GM23338 (cell line): ENCODE measurements around the gene CNTNAP2. TPM values are rescaled to one million over a fixed set of nuclear protein-coding genes. Genes with fewer than 3 reads are reported as not detected.
"Not testable (repeated sequence)": the region's sequence is repeated elsewhere in the genome, so short reads cannot be mapped to it uniquely, and the experiment has no call there.

ENCODE experiments used
- ATAC-seq: fragments of 200-7000 bp; cut with Tn5 transposase; 3 replicates; pipeline ENCODE4 v1.9.1; 2020
- DNase-seq: peaks from one replicate; pipeline ENCODE4 v3.0.0-alpha.2; 2015; ENCODE audit warnings: low spot score
- H2AFZ ChIP-seq: fragments of 200-600 bp; sonication (generic); 2 replicates; pipeline ENCODE4 v1.8.0; 2016; ENCODE audit warnings: antibody characterized with exemption, mild to moderate bottlenecking, moderate library complexity
- H3F3A ChIP-seq: fragments of 200-600 bp; sonication (generic); replicated peaks from 2 replicates; pipeline ENCODE4 v1.8.0; 2017; ENCODE audit warnings: antibody characterized with exemption, mixed run types, low read depth
- H3K27ac ChIP-seq: fragments of 200-600 bp; sonication (generic); 2 replicates; pipeline ENCODE4 v1.6.1; 2016; ENCODE audit warnings: low read depth
- H3K27me3 ChIP-seq: fragments of 200-600 bp; sonication (generic); 2 replicates; pipeline ENCODE4 v1.8.0; 2016; ENCODE audit warnings: mild to moderate bottlenecking, mixed run types, moderate library complexity; ENCODE audit not compliant: insufficient read depth
- H3K36me3 ChIP-seq: fragments of 200-600 bp; sonication (generic); 2 replicates; pipeline ENCODE4 v1.8.0; 2016; ENCODE audit warnings: mild to moderate bottlenecking; ENCODE audit not compliant: insufficient read depth
- H3K4me1 ChIP-seq: fragments of 200-600 bp; sonication (generic); 2 replicates; pipeline ENCODE4 v1.8.0; 2016; ENCODE audit warnings: mild to moderate bottlenecking, moderate library complexity; ENCODE audit not compliant: insufficient read depth
- H3K4me2 ChIP-seq: fragments of 200-600 bp; sonication (generic); 2 replicates; pipeline ENCODE4 v1.7.1; 2017; ENCODE audit warnings: mixed run types
- H3K4me3 ChIP-seq: fragments of 200-600 bp; sonication (generic); 2 replicates; pipeline ENCODE4 v1.6.1; 2016; ENCODE audit warnings: mixed run types
- H3K79me2 ChIP-seq: fragments of 200-600 bp; sonication (generic); replicated peaks from 2 replicates; pipeline ENCODE4 v1.8.0; 2017; ENCODE audit warnings: mild to moderate bottlenecking; ENCODE audit not compliant: insufficient read depth
- H3K9me2 ChIP-seq: fragments of 200-600 bp; sonication (generic); 2 replicates; pipeline ENCODE4 v1.8.0; 2017; ENCODE audit not compliant: insufficient read depth
- H4K20me1 ChIP-seq: fragments of 200-600 bp; sonication (generic); replicated peaks from 2 replicates; pipeline ENCODE4 v1.8.0; 2017; ENCODE audit warnings: mild to moderate bottlenecking; ENCODE audit not compliant: insufficient read depth
- H3K27ac Mint-ChIP-seq: 2 replicates; pipeline ENCODE4 v1.8.0; 2020; ENCODE audit warnings: inconsistent platforms, mild to moderate bottlenecking, moderate library complexity, mixed read lengths
- H3K27me3 Mint-ChIP-seq: 3 replicates; pipeline ENCODE4 v1.8.0; 2022; ENCODE audit warnings: low read depth, mild to moderate bottlenecking, moderate library complexity, mixed read lengths, inconsistent platforms; ENCODE audit not compliant: insufficient read depth, poor library complexity
- H3K36me3 Mint-ChIP-seq: 3 replicates; pipeline ENCODE4 v1.8.0; 2021; ENCODE audit warnings: low read depth, mild to moderate bottlenecking, inconsistent platforms, moderate library complexity, mixed read lengths
- H3K4me1 Mint-ChIP-seq: 3 replicates; pipeline ENCODE4 v1.8.0; 2020; ENCODE audit warnings: mild to moderate bottlenecking, inconsistent platforms, mixed read lengths
- H3K4me3 Mint-ChIP-seq: 3 replicates; pipeline ENCODE4 v1.8.0; 2021; ENCODE audit warnings: moderate library complexity, mild to moderate bottlenecking, inconsistent platforms, mixed read lengths
- H3K9me3 Mint-ChIP-seq: 3 replicates; pipeline ENCODE4 v1.8.0; 2020; ENCODE audit warnings: moderate library complexity, mild to moderate bottlenecking, inconsistent platforms, mixed read lengths
- CTCF ChIP-seq, 2 experiments: fragments of 200-600 bp in 1 of 2; sonication (generic) in 1 of 2; conservative IDR thresholded peaks; 2 replicates each; pipeline versions ENCODE4 v1.5.1 to v1.6.1; 2016 to 2017; ENCODE audit warnings: antibody characterized with exemption in 2 of 2, low read depth in 2 of 2, mild to moderate bottlenecking in 2 of 2, moderate library complexity in 1 of 2
- NANOG ChIP-seq: IDR thresholded peaks from 2 replicates; pipeline ENCODE4 v1.6.1; 2016; ENCODE audit warnings: antibody characterized with exemption, borderline replicate concordance
- REST ChIP-seq: IDR thresholded peaks from one replicate; pipeline ENCODE4 v1.6.1; 2018; ENCODE audit warnings: antibody characterized with exemption; ENCODE audit not compliant: unreplicated experiment
- ZNF114 ChIP-seq: fragments of 250-450 bp; sonication (Bioruptor Pico); IDR thresholded peaks from 2 replicates; pipeline ENCODE4 v1.5.0; 2020; ENCODE audit warnings: mild to moderate bottlenecking, moderate library complexity
- ZNF462 ChIP-seq: fragments of 250-450 bp; sonication (Bioruptor Pico); IDR thresholded peaks from 2 replicates; pipeline ENCODE4 v1.5.0; 2020; ENCODE audit warnings: mild to moderate bottlenecking, moderate library complexity
- polyA plus RNA-seq: library from polyadenylated mRNA; unstranded; fragments of >200 nt; fragmentation: Nextera tagmentation; extraction: Ambion mirVana; gene quantifications from 2 replicates; pipeline ENCODE4 v1.2.1, GENCODE V29; 2016
- total RNA-seq: library from RNA; depleted of rRNA; stranded (reverse); fragments of >200 nt; shearing (Covaris generic); gene quantifications from 2 replicates; pipeline ENCODE4 v1.2.3, GENCODE V29; 2014

CNTNAP2 gene
- total and polyA plus RNA-seq, 2 experiments from 2014 or later = 38.2 to 61.3 TPM

- H3K27ac Mint-ChIP-seq, H3K27ac ChIP-seq, H3K4me3 Mint-ChIP-seq, H3K27me3 Mint-ChIP-seq, H3K4me1 ChIP-seq, H3K4me3 ChIP-seq, DNase-seq, H3K36me3 ChIP-seq, H3K9me2 ChIP-seq, H2AFZ ChIP-seq, H3K4me2 ChIP-seq, H3K27me3 ChIP-seq, H3F3A ChIP-seq, H3K79me2 ChIP-seq, ATAC-seq, H3K4me1 Mint-ChIP-seq, H4K20me1 ChIP-seq: not testable (repeated sequence)
- Mint-ChIP-seq H3K9me3 (peaks cover 66% of the 10 kb centered on the region), H3K36me3 (peaks cover 23% of the 10 kb centered on the region)
Observed at GRCh38 chr7:147114525-147114924, 997.9 kb downstream of the CNTNAP2 start.

- no peaks in the 10 kb centered on the region for H4K20me1 ChIP-seq
- no peaks in the 10 kb centered on the region for H3K36me3 ChIP-seq
- Mint-ChIP-seq H3K4me1 (no peaks in the 10 kb centered on the region), H3K9me3 (peaks cover 9% of the 10 kb centered on the region; the same call in 1 of the 3 replicates), H3K36me3 (no peaks in the 10 kb centered on the region), H3K27ac (no peak overlapping the region), H3K4me3 (no peak overlapping the region), H3K27me3 (no peaks in the 10 kb centered on the region)
- H3K4me1 ChIP-seq = no peaks in the 10 kb centered on the region
- H3K4me3 ChIP-seq = no peak overlapping the region
- H3K79me2 ChIP-seq = no peaks in the 10 kb centered on the region
- H3F3A ChIP-seq = no peaks in the 10 kb centered on the region
- H2AFZ ChIP-seq = no peak overlapping the region
- no peak overlapping the region for H3K27ac ChIP-seq
- TF ChIP-seq CTCF (conservative IDR thresholded peaks at IDR 0.05; ENCODE audit: low read depth in 2 of 2) (no peak), ZNF114 (CRISPR knock-in tag) (no peak), NANOG (no peak)
- ATAC-seq (no peak), DNase-seq (no peak)
- H3K9me2 ChIP-seq = no peaks in the 10 kb centered on the region
- H3K4me2 ChIP-seq = no peak overlapping the region
- H3K27me3 ChIP-seq = no peaks in the 10 kb centered on the region
Observed at GRCh38 chr7:147136352-147136751, 1019.8 kb downstream of the CNTNAP2 start.

- ATAC-seq (peak; percentile 77), DNase-seq (peak; percentile 1)
- H3K27me3 ChIP-seq = no peaks in the 10 kb centered on the region
- Mint-ChIP-seq H3K4me3 (no peak overlapping the region), H3K36me3 (peaks cover 5% of the 10 kb centered on the region; the same call in 1 of the 3 replicates), H3K4me1 (peaks cover 7% of the 10 kb centered on the region), H3K27me3 (no peaks in the 10 kb centered on the region), H3K27ac (no peak overlapping the region), H3K9me3 (peaks cover 27% of the 10 kb centered on the region; the same call in 2 of the 3 replicates)
- H3K27ac ChIP-seq = no peak overlapping the region
- H2AFZ ChIP-seq = no peak overlapping the region
- no peaks in the 10 kb centered on the region for H4K20me1 ChIP-seq
- no peaks in the 10 kb centered on the region for H3K4me1 ChIP-seq
- no peak overlapping the region for H3K4me2 ChIP-seq
- no peaks in the 10 kb centered on the region for H3F3A ChIP-seq
- H3K79me2 ChIP-seq = no peaks in the 10 kb centered on the region
- no peak for TF ChIP-seq REST
- TF ChIP-seq ZNF462 = peak; percentile 65
- H3K4me3 ChIP-seq = no peak overlapping the region
- H3K36me3 ChIP-seq = no peaks in the 10 kb centered on the region
- H3K9me2 ChIP-seq = no peaks in the 10 kb centered on the region
Observed at GRCh38 chr7:147145194-147145593, 1028.6 kb downstream of the CNTNAP2 start.
